Liver (tissue), 9 donors: ENCODE data around the gene RBM20. TPM values are rescaled to one million over a fixed set of nuclear protein-coding genes. Genes with fewer than 3 reads are reported as not detected.
A peak's percentile ranks its signal among the peaks of the same experiment; 100 is the strongest.

Experiments
- DNase-seq: peaks from one replicate; pipeline ENCODE4 v3.0.0-alpha.2; 2017; ENCODE audit warnings: low spot score
- H3K27ac ChIP-seq, 2 donors: one replicate each; pipeline ENCODE4 v1.7.0; 2013; ENCODE audit warnings: inconsistent platforms in 2 of 2, low read length in 2 of 2, control low read depth in 1 of 2, low read depth in 1 of 2, mild to moderate bottlenecking in 1 of 2
- H3K27me3 ChIP-seq, 4 donors: one replicate each; pipeline versions ENCODE4 v1.6.1 to v1.7.0; 2013; ENCODE audit warnings: low read length in 3 of 4, inconsistent platforms in 1 of 4, mild to moderate bottlenecking in 1 of 4, moderate library complexity in 1 of 4; ENCODE audit not compliant: control insufficient read depth in 4 of 4, insufficient read depth in 4 of 4
- H3K36me3 ChIP-seq, 4 donors: one replicate each; pipeline versions ENCODE4 v1.6.1 to v1.7.0; 2013; ENCODE audit warnings: low read length in 3 of 4, mild to moderate bottlenecking in 3 of 4, low read depth in 1 of 4, moderate library complexity in 1 of 4; ENCODE audit not compliant: control insufficient read depth in 4 of 4, insufficient read depth in 3 of 4
- H3K4me1 ChIP-seq, 4 donors: one replicate each; pipeline versions ENCODE4 v1.6.1 to v1.7.0; 2013; ENCODE audit warnings: low read length in 3 of 4, mild to moderate bottlenecking in 3 of 4, moderate library complexity in 1 of 4; ENCODE audit not compliant: control insufficient read depth in 4 of 4, insufficient read depth in 4 of 4
- H3K4me3 ChIP-seq, 3 donors: one replicate each; pipeline versions ENCODE4 v1.6.1 to v1.7.0; 2013; ENCODE audit warnings: low read length in 3 of 3, control low read depth in 1 of 3, low read depth in 1 of 3, mild to moderate bottlenecking in 1 of 3
- H3K9ac ChIP-seq, 2 donors: one replicate each; pipeline ENCODE4 v1.7.0; 2013; ENCODE audit warnings: low read length in 2 of 2, mild to moderate bottlenecking in 2 of 2, moderate library complexity in 2 of 2, control low read depth in 1 of 2, low read depth in 1 of 2
- H3K9me3 ChIP-seq, 4 donors: one replicate each; pipeline versions ENCODE4 v1.6.1 to v1.7.0; 2013; ENCODE audit warnings: low read length in 3 of 4; ENCODE audit not compliant: control insufficient read depth in 4 of 4
- EGR1 ChIP-seq, 2 donors: IDR thresholded peaks; 2 replicates each; pipeline ENCODE4 v1.6.1; 2016 to 2018; ENCODE audit warnings: antibody characterized with exemption in 2 of 2, low read depth in 2 of 2
- FOXA1 ChIP-seq: IDR thresholded peaks from 2 replicates; pipeline ENCODE4 v1.6.1; 2016; ENCODE audit warnings: antibody characterized with exemption
- FOXA2 ChIP-seq: IDR thresholded peaks from 2 replicates; pipeline ENCODE4 v1.6.1; 2016; ENCODE audit warnings: antibody characterized with exemption
- GABPA ChIP-seq, 2 donors: IDR thresholded peaks in 1 of 2; conservative IDR thresholded peaks in 1 of 2; 2 replicates each; pipeline ENCODE4 v1.6.1; 2016; ENCODE audit warnings: antibody characterized with exemption in 2 of 2, mild to moderate bottlenecking in 1 of 2, moderate library complexity in 1 of 2
- HNF4A ChIP-seq, 2 donors: conservative IDR thresholded peaks; 2 replicates each; pipeline ENCODE4 v1.6.1; 2016; ENCODE audit warnings: antibody characterized with exemption in 2 of 2, mild to moderate bottlenecking in 2 of 2
- HNF4G ChIP-seq: IDR thresholded peaks from 2 replicates; pipeline ENCODE4 v1.6.1; 2016; ENCODE audit warnings: antibody characterized with exemption
- JUND ChIP-seq, 2 donors: IDR thresholded peaks; 2 replicates each; pipeline ENCODE4 v1.6.1; 2016; ENCODE audit warnings: antibody characterized with exemption in 2 of 2
- NR2F2 ChIP-seq: IDR thresholded peaks from 2 replicates; pipeline ENCODE4 v1.6.1; 2016; ENCODE audit warnings: antibody characterized with exemption
- RAD21 ChIP-seq, 2 donors: IDR thresholded peaks; 2 replicates each; pipeline ENCODE4 v1.6.1; 2016; ENCODE audit warnings: antibody characterized with exemption in 2 of 2, mild to moderate bottlenecking in 2 of 2
- RXRA ChIP-seq, 2 donors: IDR thresholded peaks; 2 replicates each; pipeline ENCODE4 v1.6.1; 2017 to 2018; ENCODE audit warnings: antibody characterized with exemption in 2 of 2, mild to moderate bottlenecking in 1 of 2
- SP1 ChIP-seq: IDR thresholded peaks from 2 replicates; pipeline ENCODE4 v1.6.1; 2018; ENCODE audit warnings: antibody characterized with exemption, mild to moderate bottlenecking
- TAF1 ChIP-seq: conservative IDR thresholded peaks from 2 replicates; pipeline ENCODE4 v1.6.1; 2016; ENCODE audit warnings: antibody characterized with exemption, mild to moderate bottlenecking
- YY1 ChIP-seq: IDR thresholded peaks from 2 replicates; pipeline ENCODE4 v1.6.1; 2016; ENCODE audit warnings: antibody characterized with exemption, mild to moderate bottlenecking
- ZBTB33 ChIP-seq: IDR thresholded peaks from 2 replicates; pipeline ENCODE4 v1.6.1; 2016; ENCODE audit warnings: antibody characterized with exemption
- WGBS: extraction: QIAGEN DNeasy Blood & Tissue Kit; methylation state at CpG from one replicate; pipeline ENCODE4 v1.1.7; 2013; 5-methylcytosine and 5-hydroxymethylcytosine counted together
- polyA plus RNA-seq, 2 donors: library from polyadenylated mRNA; stranded (reverse) in 1 of 2; unstranded in 1 of 2; fragments of 200-250 nt in 1 of 2; fragments of >200 nt in 1 of 2; fragmentation: Nextera tagmentation in 1 of 2; extraction: Ambion mirVana in 1 of 2; gene quantifications; one replicate each; pipeline versions ENCODE4 v1.2.1 to v1.2.3, GENCODE V29; 2013 to 2015
- total RNA-seq, 2 donors: library from RNA; depleted of rRNA; stranded (reverse); fragments of >200 nt; gene quantifications; one replicate each; pipeline ENCODE4 v1.2.3, GENCODE V29; 2014
- TF ChIP-seq, protein P1 (sequence below): IDR thresholded peaks from 2 replicates; pipeline ENCODE4 v1.6.1; 2016; ENCODE audit warnings: antibody characterized with exemption
- TF ChIP-seq, protein P2 (sequence below): fragments of 150-350 bp; IDR thresholded peaks from 2 replicates; pipeline ENCODE4 v1.5.1; 2017; ENCODE audit warnings: improper control_type of control experiment, low read depth, low read length; ENCODE audit not compliant: missing input control
- TF ChIP-seq, protein P3 (sequence below): IDR thresholded peaks from 2 replicates; pipeline ENCODE4 v1.6.1; 2016; ENCODE audit warnings: antibody characterized with exemption, mild to moderate bottlenecking
- donor health status: healthy.
- donor health status: healthy.
- donor health status: healthy.
- donor health status: healthy.
- donor health status: healthy.

The RBM20 gene
- total and polyA plus RNA-seq, 4 donors = 0.03 to 0.08 (median 0.05) TPM; not detected in 1

DNA sequence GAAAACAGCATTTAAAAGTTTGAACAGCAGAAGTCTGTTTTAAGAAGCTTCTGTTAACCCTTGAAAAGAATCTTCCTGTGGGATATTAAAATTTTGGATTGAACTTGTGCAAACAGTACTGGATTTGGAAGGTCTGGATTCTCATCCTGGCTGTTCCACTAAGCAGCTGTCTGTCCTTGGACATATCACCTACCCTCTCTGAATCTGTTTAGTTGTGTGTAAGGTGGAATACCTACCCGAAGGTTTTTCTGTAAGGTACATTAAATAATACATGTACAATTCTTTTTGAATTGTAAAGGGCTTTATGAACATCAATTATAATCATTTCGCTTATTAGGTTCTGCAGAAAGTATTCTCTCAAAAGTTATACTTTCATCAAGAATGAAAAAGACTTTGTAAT lies 229.8 kb downstream of the RBM20 start:
- H3K27ac ChIP-seq = peak overlapping the region in 1 of 2 donors; percentile 97
- TF ChIP-seq ZBTB33 = no peak
- TF ChIP-seq JUND (IDR thresholded peaks at IDR 0.05) = no peak
- TF ChIP-seq NR2F2 = no peak
- TF ChIP-seq RAD21 (IDR thresholded peaks at IDR 0.05) = no peak
- TF ChIP-seq YY1 = no peak
- TF ChIP-seq, protein P1, sequence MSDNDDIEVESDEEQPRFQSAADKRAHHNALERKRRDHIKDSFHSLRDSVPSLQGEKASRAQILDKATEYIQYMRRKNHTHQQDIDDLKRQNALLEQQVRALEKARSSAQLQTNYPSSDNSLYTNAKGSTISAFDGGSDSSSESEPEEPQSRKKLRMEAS = no peak
- TF ChIP-seq HNF4A (conservative IDR thresholded peaks at IDR 0.05) = no peak
- no peak for TF ChIP-seq TAF1
- no peak for TF ChIP-seq FOXA2
- TF ChIP-seq EGR1 (IDR thresholded peaks at IDR 0.05; ENCODE audit: low read depth in 2 of 2) = no peak
- H3K9ac ChIP-seq = peak overlapping the region; percentile 77 to 90
- no peaks in the 10 kb centered on the region for H3K27me3 ChIP-seq
- peaks cover 0 to 12% (median 3%) of the 10 kb centered on the region in 4 donors for H3K36me3 ChIP-seq
- H3K4me1 ChIP-seq = peaks cover 0 to 23% (median 11%) of the 10 kb centered on the region in 4 donors
- H3K4me3 ChIP-seq = peak overlapping the region; percentile 8 to 99 (median 61)
- no peaks in the 10 kb centered on the region for H3K9me3 ChIP-seq
- 65% methylated on average over 2 of the region's 2 CpGs for WGBS
- DNase-seq = no peak

DNA sequence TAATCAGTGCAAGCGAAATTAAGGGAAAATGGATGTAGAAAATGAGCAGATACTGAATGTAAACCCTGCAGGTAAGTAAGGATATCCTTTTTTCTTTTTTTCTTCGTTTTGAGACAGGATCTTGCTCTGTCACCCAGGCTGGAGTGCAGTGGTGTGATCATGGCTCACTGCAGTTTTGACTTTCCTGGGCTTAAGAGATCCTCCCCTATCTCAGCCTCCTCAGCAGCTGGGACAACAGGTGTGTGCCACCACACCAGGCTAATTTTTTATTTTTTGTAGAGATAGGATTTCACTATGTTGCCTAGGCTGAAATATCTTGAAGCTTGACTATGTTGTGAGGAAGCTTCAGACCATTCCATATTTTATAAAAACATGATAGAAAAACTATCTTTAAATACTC lies 231.9 kb downstream of the RBM20 start:
- H3K4me3 ChIP-seq = no peak overlapping the region
- no peak overlapping the region for H3K9ac ChIP-seq
- H3K4me1 ChIP-seq = peaks cover 3 to 30% (median 9%) of the 10 kb centered on the region in 4 donors
- H3K9me3 ChIP-seq = no peaks in the 10 kb centered on the region
- H3K27me3 ChIP-seq = no peaks in the 10 kb centered on the region
- TF ChIP-seq, protein P2, sequence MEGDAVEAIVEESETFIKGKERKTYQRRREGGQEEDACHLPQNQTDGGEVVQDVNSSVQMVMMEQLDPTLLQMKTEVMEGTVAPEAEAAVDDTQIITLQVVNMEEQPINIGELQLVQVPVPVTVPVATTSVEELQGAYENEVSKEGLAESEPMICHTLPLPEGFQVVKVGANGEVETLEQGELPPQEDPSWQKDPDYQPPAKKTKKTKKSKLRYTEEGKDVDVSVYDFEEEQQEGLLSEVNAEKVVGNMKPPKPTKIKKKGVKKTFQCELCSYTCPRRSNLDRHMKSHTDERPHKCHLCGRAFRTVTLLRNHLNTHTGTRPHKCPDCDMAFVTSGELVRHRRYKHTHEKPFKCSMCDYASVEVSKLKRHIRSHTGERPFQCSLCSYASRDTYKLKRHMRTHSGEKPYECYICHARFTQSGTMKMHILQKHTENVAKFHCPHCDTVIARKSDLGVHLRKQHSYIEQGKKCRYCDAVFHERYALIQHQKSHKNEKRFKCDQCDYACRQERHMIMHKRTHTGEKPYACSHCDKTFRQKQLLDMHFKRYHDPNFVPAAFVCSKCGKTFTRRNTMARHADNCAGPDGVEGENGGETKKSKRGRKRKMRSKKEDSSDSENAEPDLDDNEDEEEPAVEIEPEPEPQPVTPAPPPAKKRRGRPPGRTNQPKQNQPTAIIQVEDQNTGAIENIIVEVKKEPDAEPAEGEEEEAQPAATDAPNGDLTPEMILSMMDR = no peak
- TF ChIP-seq, protein P3, sequence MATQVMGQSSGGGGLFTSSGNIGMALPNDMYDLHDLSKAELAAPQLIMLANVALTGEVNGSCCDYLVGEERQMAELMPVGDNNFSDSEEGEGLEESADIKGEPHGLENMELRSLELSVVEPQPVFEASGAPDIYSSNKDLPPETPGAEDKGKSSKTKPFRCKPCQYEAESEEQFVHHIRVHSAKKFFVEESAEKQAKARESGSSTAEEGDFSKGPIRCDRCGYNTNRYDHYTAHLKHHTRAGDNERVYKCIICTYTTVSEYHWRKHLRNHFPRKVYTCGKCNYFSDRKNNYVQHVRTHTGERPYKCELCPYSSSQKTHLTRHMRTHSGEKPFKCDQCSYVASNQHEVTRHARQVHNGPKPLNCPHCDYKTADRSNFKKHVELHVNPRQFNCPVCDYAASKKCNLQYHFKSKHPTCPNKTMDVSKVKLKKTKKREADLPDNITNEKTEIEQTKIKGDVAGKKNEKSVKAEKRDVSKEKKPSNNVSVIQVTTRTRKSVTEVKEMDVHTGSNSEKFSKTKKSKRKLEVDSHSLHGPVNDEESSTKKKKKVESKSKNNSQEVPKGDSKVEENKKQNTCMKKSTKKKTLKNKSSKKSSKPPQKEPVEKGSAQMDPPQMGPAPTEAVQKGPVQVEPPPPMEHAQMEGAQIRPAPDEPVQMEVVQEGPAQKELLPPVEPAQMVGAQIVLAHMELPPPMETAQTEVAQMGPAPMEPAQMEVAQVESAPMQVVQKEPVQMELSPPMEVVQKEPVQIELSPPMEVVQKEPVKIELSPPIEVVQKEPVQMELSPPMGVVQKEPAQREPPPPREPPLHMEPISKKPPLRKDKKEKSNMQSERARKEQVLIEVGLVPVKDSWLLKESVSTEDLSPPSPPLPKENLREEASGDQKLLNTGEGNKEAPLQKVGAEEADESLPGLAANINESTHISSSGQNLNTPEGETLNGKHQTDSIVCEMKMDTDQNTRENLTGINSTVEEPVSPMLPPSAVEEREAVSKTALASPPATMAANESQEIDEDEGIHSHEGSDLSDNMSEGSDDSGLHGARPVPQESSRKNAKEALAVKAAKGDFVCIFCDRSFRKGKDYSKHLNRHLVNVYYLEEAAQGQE = no peak
- TF ChIP-seq FOXA1 (no peak), NR2F2 (no peak), YY1 (no peak), HNF4G (no peak), EGR1 (IDR thresholded peaks at IDR 0.05; ENCODE audit: low read depth in 2 of 2) (no peak), RXRA (IDR thresholded peaks at IDR 0.05) (no peak), SP1 (no peak), HNF4A (conservative IDR thresholded peaks at IDR 0.05) (no peak), ZBTB33 (no peak), RAD21 (IDR thresholded peaks at IDR 0.05) (no peak), GABPA (IDR thresholded peaks at IDR 0.05 in 1 of 2, conservative IDR thresholded peaks at IDR 0.05 in 1 of 2) (no peak), FOXA2 (no peak), TAF1 (no peak)
- peaks cover 0 to 19% (median 3%) of the 10 kb centered on the region in 4 donors for H3K36me3 ChIP-seq
- 83% methylated on average over 2 of the region's 2 CpGs for WGBS
- no peak for DNase-seq
- H3K27ac ChIP-seq = no peak overlapping the region
